ENCODE data around the gene STAP2.
"Not testable (repeated sequence)": the region's sequence is repeated elsewhere in the genome, so short reads cannot be mapped to it uniquely, and the experiment has no call there.

STAP2 gene

GRCh38 chr19:4298810-4299550 is 39.6 kb downstream of the STAP2 start:
- DNase-seq (ENCODE audit: low read depth in 2 of 2), result no peak

- DNase-seq (ENCODE audit: low read depth in 2 of 2), result no peak
Observed at GRCh38 chr19:4297901-4298809, 40.5 kb downstream of the STAP2 start.

GRCh38 chr19:4295972-4296771 is 42.5 kb downstream of the STAP2 start:
- no peak for DNase-seq (ENCODE audit: low read depth in 2 of 2)

GRCh38 chr19:4294389-4294788 is 44.2 kb downstream of the STAP2 start:
- DNase-seq (ENCODE audit: low read depth in 2 of 2), result no peak

- DNase-seq (ENCODE audit: low read depth in 2 of 2), result no peak
Observed at GRCh38 chr19:4292515-4292914, 46.1 kb downstream of the STAP2 start.

GRCh38 chr19:4291184-4291732 is 47.4 kb downstream of the STAP2 start:
- DNase-seq (ENCODE audit: low read depth in 2 of 2), result no peak

GRCh38 chr19:4288091-4288777 is 50.4 kb downstream of the STAP2 start:
- DNase-seq (ENCODE audit: low read depth in 2 of 2), result no peak

DNA sequence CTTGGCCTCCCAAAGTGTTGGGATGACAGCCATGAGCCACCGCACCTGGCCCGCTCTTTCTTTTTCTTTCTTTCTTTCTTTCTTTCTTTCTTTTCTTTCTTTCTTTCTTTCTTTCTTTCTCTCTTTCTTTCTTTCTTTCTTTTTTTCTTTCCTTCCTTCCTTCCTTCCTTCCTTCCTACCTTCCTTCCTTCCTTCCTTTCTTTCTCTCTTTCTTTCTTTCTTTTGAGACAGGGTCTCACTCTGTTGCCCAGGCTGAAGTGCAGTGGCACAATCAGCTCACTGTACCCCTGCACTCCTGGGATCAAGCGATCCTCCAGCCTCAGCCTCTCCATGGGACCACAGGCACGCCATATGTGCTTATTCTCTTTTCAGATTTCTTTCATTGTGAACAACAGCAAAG is 52.5 kb downstream of the STAP2 start:
- DNase-seq (ENCODE audit: low read depth in 2 of 2), result not testable (repeated sequence)

GRCh38 chr19:4284974-4285373 is 53.7 kb downstream of the STAP2 start:
- no peak for DNase-seq (ENCODE audit: low read depth in 2 of 2)

- no peak for DNase-seq (ENCODE audit: low read depth in 2 of 2)
Observed at GRCh38 chr19:4284176-4284958, 54.3 kb downstream of the STAP2 start.

GRCh38 chr19:4279530-4280422 is 58.9 kb downstream of the STAP2 start:
- DNase-seq (ENCODE audit: low read depth in 2 of 2), result no peak

- no peak for DNase-seq (ENCODE audit: low read depth in 2 of 2)
Observed at GRCh38 chr19:4279267-4279529, 59.4 kb downstream of the STAP2 start.

DNA sequence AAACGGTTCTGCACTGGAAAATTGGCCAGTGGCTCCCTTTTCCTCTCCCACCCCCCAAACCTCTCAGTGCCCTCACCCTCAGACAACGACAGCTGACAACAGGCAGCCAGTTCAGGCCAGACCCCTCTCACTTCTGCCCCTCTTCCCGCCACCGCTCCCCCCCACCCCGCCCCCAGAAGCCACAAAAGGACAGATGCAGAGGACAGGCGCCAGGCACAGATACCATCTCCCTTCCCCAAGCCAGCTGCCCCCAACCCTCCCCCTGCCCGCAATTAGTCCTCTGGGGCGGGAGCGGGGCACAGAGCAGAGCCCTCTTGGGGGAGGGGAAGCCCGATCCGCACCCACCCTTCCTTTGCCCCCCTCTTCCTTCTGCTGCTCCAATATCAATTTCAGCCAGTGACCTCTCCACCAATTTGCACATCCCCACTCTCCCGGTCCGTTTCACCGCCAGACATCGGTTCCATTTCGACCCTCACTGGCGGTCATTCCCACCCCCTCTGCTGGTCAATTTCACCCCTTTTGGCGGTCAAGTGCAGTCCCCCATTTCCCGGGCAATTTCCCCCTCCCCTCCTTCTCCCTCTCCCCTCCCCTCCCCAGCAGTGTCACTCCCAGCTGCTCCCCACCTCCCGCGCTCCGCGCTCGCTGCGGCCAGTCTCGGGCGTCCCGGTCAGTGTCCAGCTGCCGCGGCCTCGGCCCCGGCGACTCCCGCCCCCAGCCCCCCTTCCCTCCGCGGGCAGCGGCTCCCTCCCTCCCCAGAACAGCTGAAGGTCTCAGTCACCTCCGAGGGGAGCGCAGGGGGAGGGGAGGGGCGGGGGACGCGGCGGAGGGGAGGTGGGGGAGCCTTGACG is 60.0 kb downstream of the STAP2 start, which contains the start of gene SHD:
TSS of gene SHD (plus strand) at position 848 of the 848 bp plus-strand sequence. CDS start 798 bp downstream, outside the sequence.
- no peak for DNase-seq (ENCODE audit: low read depth in 2 of 2)

DNA sequence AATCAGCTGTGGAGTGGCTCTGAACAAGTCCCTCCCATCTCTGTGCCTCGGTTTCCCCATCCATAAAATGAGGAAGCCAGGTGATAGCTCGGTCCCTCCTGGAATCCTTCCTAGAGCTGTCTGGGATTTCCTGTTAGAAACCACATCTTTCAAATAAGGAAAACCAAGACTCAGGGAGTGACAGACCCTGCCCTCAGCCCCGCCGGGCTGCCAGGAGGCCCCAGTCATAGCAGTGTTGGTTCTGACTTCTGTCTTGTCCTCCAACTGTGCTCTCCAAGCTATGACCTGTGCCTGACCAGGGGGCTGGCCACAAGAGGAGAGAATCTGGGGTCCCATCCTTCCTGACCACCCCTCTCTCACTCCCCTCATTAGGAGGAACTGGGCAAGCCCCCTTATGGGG is 60.6 kb downstream of the STAP2 start:
- no peak for DNase-seq (ENCODE audit: low read depth in 2 of 2)

GRCh38 chr19:4277191-4277696 is 61.4 kb downstream of the STAP2 start:
- DNase-seq (ENCODE audit: low read depth in 2 of 2), result no peak

GRCh38 chr19:4274321-4274686 is 64.3 kb downstream of the STAP2 start:
- DNase-seq (ENCODE audit: low read depth in 2 of 2), result not testable (repeated sequence)

All from stimulated activated CD4-positive, alpha-beta T cell treated with anti-CD3 and anti-CD28 coated beads, Interleukin-4, amount 100 ng/mL, for 48 hours (primary cell).